DOHH2 (cell line): ENCODE data around the gene SLC44A3.

Source experiments
- CTCF ChIP-seq: fragments of 200-600 bp; sonication (generic); IDR thresholded peaks from one replicate; pipeline ENCODE4 v1.5.1; 2014; ENCODE audit warnings: antibody characterized with exemption, mild to moderate bottlenecking, low read depth, low read length; ENCODE audit not compliant: poor library complexity, severe bottlenecking
- EZH2phosphoT487 ChIP-seq: fragments of 200-600 bp; sonication (generic); IDR thresholded peaks from 2 replicates; pipeline ENCODE4 v1.6.1; 2017; ENCODE audit warnings: borderline replicate concordance, mild to moderate bottlenecking, antibody characterized with exemption, low read length, moderate library complexity, mixed read lengths

- no peak for TF ChIP-seq CTCF
- no peak for TF ChIP-seq EZH2phosphoT487
Measured at GRCh38 chr1:94937820-94938219, 117.7 kb downstream of the SLC44A3 start.
